A673 (cell line): Measurements from ENCODE around the gene DCP1B.

Experiments
- EZH2 ChIP-seq: fragments of 200-600 bp; sonication (generic); IDR thresholded peaks from 2 replicates; pipeline ENCODE4 v1.6.1; 2017; ENCODE audit warnings: borderline replicate concordance, low read depth, mild to moderate bottlenecking, mixed read lengths, antibody characterized with exemption, low read length; ENCODE audit not compliant: poor library complexity, severe bottlenecking
- TF ChIP-seq, protein P1 (sequence below): fragments of 300-800, 200-600 bp; sonication (generic); conservative IDR thresholded peaks from 2 replicates; pipeline ENCODE4 v1.5.1; 2017; ENCODE audit warnings: low read depth, mild to moderate bottlenecking, antibody characterized with exemption, low read length, moderate library complexity, mixed read lengths

DNA sequence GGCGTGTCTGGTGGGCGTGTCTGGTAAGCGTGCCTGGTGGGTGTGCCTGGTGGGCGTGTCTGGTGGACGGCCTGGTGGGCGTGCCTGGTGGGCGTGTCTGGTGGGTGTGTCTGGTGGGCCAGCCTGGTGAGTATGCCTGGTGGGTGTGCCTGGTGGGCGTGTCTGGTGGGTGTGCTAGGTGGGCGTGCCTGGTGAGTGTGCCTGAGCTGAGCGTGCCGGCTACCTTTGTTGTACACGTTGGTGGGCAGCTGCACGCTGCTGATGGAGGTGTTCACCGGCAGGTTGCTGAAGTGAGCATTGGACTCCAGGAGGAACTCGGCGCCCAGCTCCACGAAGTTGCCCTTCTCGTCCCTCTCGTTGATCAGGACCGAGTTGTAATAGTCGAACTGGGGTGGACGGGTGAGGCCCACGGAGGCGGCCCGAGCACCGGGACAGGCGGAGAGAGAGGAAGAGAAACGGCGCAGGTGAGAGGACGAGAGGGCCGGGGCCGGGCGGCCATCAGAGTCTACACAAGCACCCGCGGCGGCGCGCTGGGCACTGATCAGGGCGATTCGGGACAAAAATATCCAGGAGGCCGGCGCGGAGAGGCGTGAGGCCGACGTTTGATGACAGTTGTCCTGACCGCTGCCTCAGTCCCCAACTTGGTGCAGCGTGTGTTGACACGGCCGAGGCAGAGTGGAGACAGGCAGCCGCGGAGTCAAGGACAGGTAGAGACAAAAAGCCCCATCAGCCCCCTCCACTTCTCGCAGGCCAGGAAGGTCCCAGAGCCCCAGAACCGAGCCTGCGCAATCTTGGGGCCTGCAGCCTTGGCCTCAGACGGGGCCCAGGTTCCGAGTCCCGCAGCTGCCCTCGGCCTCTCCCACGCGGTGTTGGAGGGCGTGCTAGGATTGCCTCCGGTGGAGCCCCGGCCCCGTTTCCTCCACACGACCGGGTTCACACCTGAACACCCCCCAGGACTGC is 96.3 kb downstream of the DCP1B start:
- TF ChIP-seq, protein P1, sequence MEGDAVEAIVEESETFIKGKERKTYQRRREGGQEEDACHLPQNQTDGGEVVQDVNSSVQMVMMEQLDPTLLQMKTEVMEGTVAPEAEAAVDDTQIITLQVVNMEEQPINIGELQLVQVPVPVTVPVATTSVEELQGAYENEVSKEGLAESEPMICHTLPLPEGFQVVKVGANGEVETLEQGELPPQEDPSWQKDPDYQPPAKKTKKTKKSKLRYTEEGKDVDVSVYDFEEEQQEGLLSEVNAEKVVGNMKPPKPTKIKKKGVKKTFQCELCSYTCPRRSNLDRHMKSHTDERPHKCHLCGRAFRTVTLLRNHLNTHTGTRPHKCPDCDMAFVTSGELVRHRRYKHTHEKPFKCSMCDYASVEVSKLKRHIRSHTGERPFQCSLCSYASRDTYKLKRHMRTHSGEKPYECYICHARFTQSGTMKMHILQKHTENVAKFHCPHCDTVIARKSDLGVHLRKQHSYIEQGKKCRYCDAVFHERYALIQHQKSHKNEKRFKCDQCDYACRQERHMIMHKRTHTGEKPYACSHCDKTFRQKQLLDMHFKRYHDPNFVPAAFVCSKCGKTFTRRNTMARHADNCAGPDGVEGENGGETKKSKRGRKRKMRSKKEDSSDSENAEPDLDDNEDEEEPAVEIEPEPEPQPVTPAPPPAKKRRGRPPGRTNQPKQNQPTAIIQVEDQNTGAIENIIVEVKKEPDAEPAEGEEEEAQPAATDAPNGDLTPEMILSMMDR = no peak
- TF ChIP-seq EZH2 = no peak
